ENCODE data around the gene DBNDD1. TPM values are rescaled to one million over a fixed set of nuclear protein-coding genes. Genes with fewer than 3 reads are reported as not detected.
A peak's percentile ranks its signal among the peaks of the same experiment; 100 is the strongest.

The DBNDD1 gene
- total and polyA plus RNA-seq, 2 donors (not counting 3 experiments of a cell fraction or from before 2014, with no cell fraction given), result 28.2 to 45.7 TPM

DNA sequence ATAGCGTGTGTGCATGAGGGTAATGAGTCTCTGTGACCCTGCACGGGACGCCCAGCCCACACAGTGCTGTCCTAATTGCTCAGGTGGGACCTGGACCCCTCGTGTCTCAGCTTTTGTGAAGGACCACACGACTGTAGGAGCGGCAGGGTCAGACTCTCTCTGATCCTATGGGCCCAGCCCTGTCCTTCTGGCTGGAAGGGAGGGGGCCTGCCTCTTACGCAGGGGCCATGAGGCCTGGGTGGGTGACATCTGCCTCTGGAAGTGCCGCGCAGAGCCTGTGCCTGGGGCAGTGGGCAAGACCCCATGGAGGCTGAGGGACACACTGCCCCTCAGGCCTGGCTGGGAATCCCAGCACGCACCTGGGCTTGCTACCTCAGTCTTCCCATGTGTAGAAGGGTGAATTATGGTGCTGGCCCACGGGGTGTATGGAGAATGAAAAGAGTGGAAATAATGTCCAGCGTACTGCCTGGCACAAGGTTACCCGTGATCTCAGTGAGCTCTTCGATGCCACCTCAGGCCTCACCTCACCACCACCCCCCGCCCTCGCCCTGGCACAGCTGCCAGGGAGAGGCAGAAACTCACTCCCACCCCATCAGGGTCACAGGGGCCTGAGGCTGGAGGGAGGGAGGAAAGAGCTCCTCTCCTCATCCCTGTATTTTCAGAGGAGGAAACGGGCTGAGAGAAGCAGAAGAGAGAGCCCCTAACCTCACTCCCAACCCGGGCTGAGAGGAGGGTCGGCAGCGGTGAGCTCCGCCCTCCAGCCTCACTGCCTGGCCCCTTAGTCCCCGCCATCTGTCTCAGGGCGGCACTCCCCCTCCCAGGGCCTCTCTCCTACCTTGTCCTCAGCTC lies 27.1 kb upstream of the DBNDD1 start:
- no peak for FAIRE-seq
- no peak overlapping the region for H3K9ac ChIP-seq (replicated peaks; ENCODE audit: extremely low read depth, insufficient read depth, low read length)

DNA sequence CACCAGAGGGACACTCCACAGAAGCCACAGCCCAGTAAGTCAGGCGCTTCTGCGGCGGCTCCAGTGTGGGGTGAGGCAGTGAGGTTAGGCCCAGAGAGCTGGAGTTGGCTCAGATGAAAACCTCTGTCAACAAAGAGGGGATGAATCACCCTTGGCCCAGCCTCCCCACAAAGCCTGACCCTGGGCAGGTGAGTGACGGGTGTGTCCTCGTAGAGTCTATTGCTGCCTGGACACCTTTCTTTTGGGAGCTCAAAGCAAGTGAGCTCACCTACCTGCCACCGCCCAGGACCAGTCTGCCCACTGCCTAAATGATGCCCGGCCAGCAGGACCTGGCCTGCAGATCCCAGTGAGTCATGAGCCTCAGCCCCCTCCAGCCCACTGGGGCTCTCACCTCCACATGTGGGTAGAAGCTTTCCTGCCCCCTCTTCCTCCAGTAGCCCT lies 24.9 kb upstream of the DBNDD1 start:
- no peak overlapping the region for H3K9ac ChIP-seq (replicated peaks; ENCODE audit: extremely low read depth, insufficient read depth, low read length)
- H3K79me2 ChIP-seq (ENCODE audit: control insufficient read depth, insufficient read depth, low read length), result no peaks in the 10 kb centered on the region
- no peak overlapping the region for H3K27ac ChIP-seq (ENCODE audit: insufficient read depth, low read depth, low read length)
- peaks cover 0 to 18% of the 10 kb centered on the region in 2 experiments for H3K36me3 ChIP-seq (ENCODE audit: control insufficient read depth in 2 of 2, extremely low read depth in 1 of 2, insufficient read depth in 2 of 2, low read length in 2 of 2)
- intact Hi-C loops (cut with micrococcal nuclease) (no loop called here), dilution Hi-C loops (cut with MboI; ENCODE audit: extremely low pct_ligation_motif_present, low sequenced_read_pairs) (no loop called here)
- H3K27me3 ChIP-seq (ENCODE audit: control insufficient read depth in 2 of 2, insufficient read depth in 2 of 2, low read length in 2 of 2), result peaks cover 0 to 2% of the 10 kb centered on the region in 2 experiments
- CTCF ChIA-PET, result interaction anchor here (1.1 kb wide), 1 partner anchor 38 kb away, joined by 3 read pairs; no protein-coding TSS in a partner anchor
- H3K9me1 ChIP-seq (replicated peaks; ENCODE audit: control insufficient read depth, extremely low read depth, insufficient read depth, low read length), result no peaks in the 10 kb centered on the region
- TSS peak; percentile 12 for BruUV-seq (replicated peaks)
- no peak overlapping the region for H2AFZ ChIP-seq (ENCODE audit: low read depth, low read length)
- no peak overlapping the region for H3K4me3 ChIP-seq (replicated peaks in 1 of 3; ENCODE audit: insufficient read depth in 1 of 3, low read depth in 1 of 3, low read length in 3 of 3)
- POLR2A ChIA-PET, result no interaction called here
- H3K4me1 ChIP-seq (ENCODE audit: control insufficient read depth, extremely low read depth, insufficient read depth, low read length), result peaks cover 8% of the 10 kb centered on the region
- DNase-seq (ENCODE audit: low read depth, low spot score), result no peak
- no peaks in the 10 kb centered on the region for H4K20me1 ChIP-seq (replicated peaks; ENCODE audit: control insufficient read depth, extremely low read depth, insufficient read depth, low read length)
- no peak for FAIRE-seq
- no peak for TF ChIP-seq FOS (IDR thresholded peaks at IDR 0.05; ENCODE audit: borderline replicate concordance, insufficient read depth, low read length)
- TF ChIP-seq MAX (IDR thresholded peaks at IDR 0.05; ENCODE audit: insufficient read depth, insufficient read length), result no peak
- TF ChIP-seq POLR2AphosphoS5 (IDR thresholded peaks at IDR 0.05; ENCODE audit: insufficient read depth, low read depth, low read length), result no peak
- TF ChIP-seq POLR2A (IDR thresholded peaks at IDR 0.05; ENCODE audit: low read depth, low read length), result no peak
- TF ChIP-seq GATA2 (IDR thresholded peaks at IDR 0.05; ENCODE audit: insufficient read depth, insufficient read length, low read depth, low read length), result no peak
- TF ChIP-seq JUN (IDR thresholded peaks at IDR 0.05; ENCODE audit: borderline replicate concordance, insufficient read depth, insufficient read length, low read depth), result no peak
- no peak for TF ChIP-seq EZH2 (IDR thresholded peaks at IDR 0.05; ENCODE audit: borderline replicate concordance, low read depth, low read length, severe bottlenecking)
- TF ChIP-seq CTCF (IDR thresholded peaks at IDR 0.05; ENCODE audit: extremely low read depth in 1 of 2, insufficient read depth in 1 of 2, low read depth in 1 of 2, low read length in 2 of 2), result no peak
- TF ChIP-seq MYC (IDR thresholded peaks at IDR 0.05; ENCODE audit: low read depth, low read length), result no peak
- no peaks in the 10 kb centered on the region for H3K9me3 ChIP-seq (replicated peaks; ENCODE audit: control insufficient read depth, insufficient read depth, low read length)
- H3K4me2 ChIP-seq (ENCODE audit: insufficient read depth, low read length), result no peak overlapping the region

More for the DNA sequence above, 27.1 kb upstream of the DBNDD1 start:
- dilution Hi-C loops (cut with MboI; ENCODE audit: extremely low pct_ligation_motif_present, low sequenced_read_pairs) (no loop called here), intact Hi-C loops (cut with micrococcal nuclease) (no loop called here)
- Histone ChIP-seq H3K4me3 (replicated peaks in 1 of 3; ENCODE audit: insufficient read depth in 1 of 3, low read depth in 1 of 3, low read length in 3 of 3) (no peak overlapping the region), H3K4me1 (ENCODE audit: control insufficient read depth, extremely low read depth, insufficient read depth, low read length) (peaks cover 8% of the 10 kb centered on the region), H3K9me1 (replicated peaks; ENCODE audit: control insufficient read depth, extremely low read depth, insufficient read depth, low read length) (no peaks in the 10 kb centered on the region), H3K79me2 (ENCODE audit: control insufficient read depth, insufficient read depth, low read length) (no peaks in the 10 kb centered on the region), H3K9me3 (replicated peaks; ENCODE audit: control insufficient read depth, insufficient read depth, low read length) (no peaks in the 10 kb centered on the region), H4K20me1 (replicated peaks; ENCODE audit: control insufficient read depth, extremely low read depth, insufficient read depth, low read length) (no peaks in the 10 kb centered on the region), H3K36me3 (ENCODE audit: control insufficient read depth in 2 of 2, extremely low read depth in 1 of 2, insufficient read depth in 2 of 2, low read length in 2 of 2) (peaks cover 0 to 10% of the 10 kb centered on the region in 2 experiments), H3K27me3 (ENCODE audit: control insufficient read depth in 2 of 2, insufficient read depth in 2 of 2, low read length in 2 of 2) (peaks cover 0 to 2% of the 10 kb centered on the region in 2 experiments), H3K4me2 (ENCODE audit: insufficient read depth, low read length) (no peak overlapping the region), H2AFZ (ENCODE audit: low read depth, low read length) (peak overlapping the region; percentile 69), H3K27ac (ENCODE audit: insufficient read depth, low read depth, low read length) (no peak overlapping the region)
- no peak for DNase-seq (ENCODE audit: low read depth, low spot score)
- TF ChIP-seq MAX (IDR thresholded peaks at IDR 0.05; ENCODE audit: insufficient read depth, insufficient read length), result no peak
- ChIA-PET POLR2A (interaction anchor here (0.6 kb wide), 1 partner anchor 26 kb away, joined by 3 read pairs; no protein-coding TSS in a partner anchor), CTCF (interaction anchor here (1.1 to 1.5 kb wide), 2 partner anchors 13 to 36 kb away, joined by 3 read pairs; no protein-coding TSS in a partner anchor)
- no TSS peak for BruUV-seq (replicated peaks)
